Measurements from ENCODE around the gene EVPLL.
"Not testable (repeated sequence)": the region's sequence is repeated elsewhere in the genome, so short reads cannot be mapped to it uniquely, and the experiment has no call there.

The EVPLL gene

GRCh38 chr17:18425593-18425992 is 48.0 kb downstream of the EVPLL start:
- DNase-seq, result not testable (repeated sequence)

DNA sequence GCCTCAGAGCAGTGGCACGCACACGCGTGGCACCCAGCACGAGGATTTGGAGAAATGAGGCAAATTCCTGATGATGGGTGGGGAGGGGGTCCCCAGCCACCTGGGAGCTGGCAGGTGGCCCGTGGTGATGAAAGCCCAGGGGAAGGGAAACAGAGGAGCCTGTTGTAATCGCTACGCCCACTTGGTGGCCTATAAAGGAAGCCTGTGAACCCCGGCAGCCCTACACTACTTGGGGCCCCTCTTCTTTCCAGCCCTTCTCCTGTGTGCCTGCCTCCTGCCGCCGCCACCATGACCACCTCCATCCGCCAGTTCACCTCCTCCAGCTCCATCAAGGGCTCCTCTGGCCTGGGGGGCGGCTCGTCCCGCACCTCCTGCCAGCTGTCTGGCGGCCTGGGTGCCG is 49.1 kb downstream of the EVPLL start:
- DNase-seq, result not testable (repeated sequence)

GRCh38 chr17:18432206-18432605 is 54.6 kb downstream of the EVPLL start:
- DNase-seq, result not testable (repeated sequence)
